HG03378 (cell line): ENCODE measurements around the gene ARHGAP6.

Experiments
- ATAC-seq: cut with Tn5 transposase; IDR thresholded peaks from one replicate; pipeline ENCODE4 v1.9.1; 2021; ENCODE audit warnings: mild to moderate bottlenecking, moderate library complexity; ENCODE audit not compliant: unreplicated experiment

The ARHGAP6 gene

GRCh38 chrX:11665168-11666111 is at the start of gene ARHGAP6:
ARHGAP6 (minus strand) TSS chrX:11665920; CDS start chrX:11664828, 1,092 bp downstream.
- no peak for ATAC-seq

DNA sequence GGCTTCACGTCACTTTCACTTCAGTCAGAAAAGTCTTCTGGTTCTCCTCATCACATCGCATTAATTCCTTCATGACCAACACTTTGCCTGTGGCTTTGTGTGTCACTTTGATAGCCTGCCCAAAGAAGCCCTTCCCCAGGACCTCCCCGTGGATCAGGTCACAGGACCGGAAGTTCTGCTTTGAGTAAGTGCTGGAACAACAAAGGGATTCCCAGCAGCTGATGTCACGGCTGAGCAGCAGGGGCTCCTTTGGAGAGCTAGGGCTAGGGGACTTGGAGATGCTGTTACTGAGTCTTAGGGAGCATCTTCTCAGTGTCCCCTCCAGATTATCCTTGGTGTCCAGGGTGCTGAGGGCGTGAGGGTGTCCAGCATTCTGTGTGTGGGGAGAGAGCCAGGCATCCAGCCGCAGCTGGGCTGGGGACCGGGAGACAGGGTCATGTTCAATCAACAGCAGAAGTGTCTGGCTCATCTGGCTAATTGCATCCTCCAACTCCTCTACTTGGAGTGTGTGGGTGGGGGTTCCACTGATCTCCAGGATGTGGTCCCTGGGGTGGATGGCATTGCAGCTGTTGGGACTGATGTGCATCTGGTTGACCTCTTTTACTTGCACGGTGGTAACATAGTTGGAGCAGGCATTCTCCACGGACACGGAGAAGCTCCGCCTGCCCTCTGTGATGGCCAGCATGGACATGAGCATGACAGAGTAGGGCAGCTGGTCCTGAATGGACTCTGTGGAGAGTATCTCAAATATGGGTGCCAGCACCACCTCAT is 39.2 kb upstream of the ARHGAP6 start:
- ATAC-seq, result no peak

- ATAC-seq, result no peak
Measured at GRCh38 chrX:11703855-11704254, 38.1 kb upstream of the ARHGAP6 start.

DNA sequence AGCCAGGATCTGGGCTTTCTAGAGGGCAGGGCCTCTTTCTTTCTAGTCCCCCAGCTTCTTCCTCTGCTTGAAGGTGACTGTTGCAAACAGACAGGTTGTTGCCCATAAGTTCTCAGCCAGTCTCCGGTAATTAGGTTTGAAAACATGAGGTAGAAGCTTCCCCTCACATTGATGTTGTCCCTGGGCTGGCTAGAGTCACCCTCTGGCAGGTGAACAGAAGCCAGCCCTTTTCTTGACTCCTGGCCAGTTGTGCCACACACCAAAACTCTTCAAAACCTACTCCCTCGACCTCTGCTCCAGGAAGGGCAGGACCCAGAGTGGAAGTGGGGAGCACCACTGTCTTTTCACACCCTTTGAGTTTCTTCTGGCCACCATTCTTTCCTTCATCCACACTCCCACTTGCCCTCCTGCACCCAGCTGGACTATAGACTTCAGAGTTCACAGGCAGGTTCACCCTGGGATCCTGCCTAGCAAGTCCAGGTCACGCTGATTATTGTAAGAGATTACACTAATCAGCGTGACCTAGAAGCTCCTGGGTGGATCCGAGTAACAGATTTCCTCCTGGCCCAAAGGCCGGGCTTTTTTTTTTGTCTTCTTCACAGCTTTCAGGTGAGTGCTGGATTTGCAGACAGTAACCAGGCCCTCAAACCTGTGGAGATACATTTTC is 37.4 kb upstream of the ARHGAP6 start:
- no peak for ATAC-seq

DNA sequence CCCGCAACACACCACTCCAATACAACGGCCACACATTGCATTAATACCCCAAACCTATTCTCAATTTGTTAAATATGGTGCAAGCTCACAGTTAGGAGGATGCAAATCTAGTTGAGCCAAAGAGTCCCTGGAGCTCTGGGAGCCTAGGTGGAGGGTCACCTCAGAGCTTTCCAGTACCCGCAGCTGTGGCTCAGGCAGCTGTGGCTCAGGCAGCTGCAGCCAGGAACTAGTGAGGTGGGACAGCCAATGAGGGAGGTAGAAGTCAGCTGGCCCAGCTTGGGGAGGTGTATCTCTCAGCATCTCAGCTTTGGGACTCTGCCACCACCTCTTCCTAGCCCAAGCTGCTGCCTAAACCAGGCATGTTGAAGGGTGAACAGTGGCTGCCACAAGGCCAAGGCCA is 36.7 kb upstream of the ARHGAP6 start:
- no peak for ATAC-seq

- ATAC-seq, result no peak
Measured at GRCh38 chrX:11698702-11699101, 33.0 kb upstream of the ARHGAP6 start.

DNA sequence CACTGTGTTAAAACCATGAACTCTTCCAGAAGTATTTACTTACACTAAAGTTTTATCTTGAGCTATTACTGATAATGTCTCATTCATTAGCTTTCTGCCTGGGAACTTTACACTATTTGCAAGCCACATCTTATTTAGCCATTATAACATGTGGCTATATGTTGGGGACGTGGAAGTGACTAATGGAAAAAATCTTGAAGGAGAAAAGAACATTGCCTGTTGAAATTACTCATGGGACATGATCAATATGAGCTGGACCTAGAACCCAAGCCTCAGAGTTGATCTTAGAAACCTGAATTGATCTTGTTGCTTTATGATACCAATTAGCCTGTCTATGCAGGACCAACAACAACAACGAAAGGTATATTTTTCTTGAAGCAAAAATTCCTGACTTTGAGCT is 22.5 kb upstream of the ARHGAP6 start:
- no peak for ATAC-seq

- ATAC-seq, result no peak
Measured at GRCh38 chrX:11687157-11687556, 21.4 kb upstream of the ARHGAP6 start.

DNA sequence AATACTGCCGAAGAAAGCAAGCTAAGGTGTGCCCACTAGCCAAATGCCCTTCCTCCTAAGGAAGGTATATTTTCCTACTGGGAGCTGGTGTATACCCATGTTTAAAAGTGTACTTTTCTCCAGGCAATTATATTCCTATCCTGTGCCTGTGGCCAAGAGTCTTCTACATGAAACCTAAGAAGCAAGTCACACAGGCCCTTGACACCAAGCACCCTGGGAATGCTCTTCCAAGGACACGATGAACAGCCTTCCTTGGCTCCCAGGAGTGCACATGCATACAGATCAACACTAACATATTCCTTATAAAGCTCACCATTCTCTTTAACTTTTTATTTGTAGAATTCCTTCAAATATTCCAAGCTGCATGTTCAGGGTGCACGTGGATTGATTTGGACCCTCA is 17.3 kb upstream of the ARHGAP6 start:
- ATAC-seq, result no peak

DNA sequence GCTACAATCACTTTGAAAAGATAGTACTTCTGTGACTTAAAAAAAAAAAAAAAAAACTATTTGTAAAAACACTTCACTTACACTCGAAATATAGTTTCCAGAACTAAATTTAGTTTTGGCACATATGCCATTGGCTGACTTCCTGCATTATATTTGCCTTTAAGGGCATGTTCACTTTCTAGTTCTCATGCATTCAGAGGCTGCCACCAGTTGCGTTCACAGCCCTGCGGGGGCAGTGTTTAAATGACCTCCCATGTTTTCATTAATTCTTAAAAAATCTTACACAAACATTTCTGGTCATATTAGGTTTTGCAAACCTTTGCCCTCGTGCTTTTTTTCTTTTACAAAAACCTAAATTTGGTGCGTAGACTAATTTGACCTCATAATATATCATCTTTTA is 12.4 kb upstream of the ARHGAP6 start:
- ATAC-seq, result no peak

GRCh38 chrX:11672213-11672612 is 6.5 kb upstream of the ARHGAP6 start:
- no peak for ATAC-seq

- ATAC-seq, result no peak
Measured at GRCh38 chrX:11670316-11670715, 4.6 kb upstream of the ARHGAP6 start.

DNA sequence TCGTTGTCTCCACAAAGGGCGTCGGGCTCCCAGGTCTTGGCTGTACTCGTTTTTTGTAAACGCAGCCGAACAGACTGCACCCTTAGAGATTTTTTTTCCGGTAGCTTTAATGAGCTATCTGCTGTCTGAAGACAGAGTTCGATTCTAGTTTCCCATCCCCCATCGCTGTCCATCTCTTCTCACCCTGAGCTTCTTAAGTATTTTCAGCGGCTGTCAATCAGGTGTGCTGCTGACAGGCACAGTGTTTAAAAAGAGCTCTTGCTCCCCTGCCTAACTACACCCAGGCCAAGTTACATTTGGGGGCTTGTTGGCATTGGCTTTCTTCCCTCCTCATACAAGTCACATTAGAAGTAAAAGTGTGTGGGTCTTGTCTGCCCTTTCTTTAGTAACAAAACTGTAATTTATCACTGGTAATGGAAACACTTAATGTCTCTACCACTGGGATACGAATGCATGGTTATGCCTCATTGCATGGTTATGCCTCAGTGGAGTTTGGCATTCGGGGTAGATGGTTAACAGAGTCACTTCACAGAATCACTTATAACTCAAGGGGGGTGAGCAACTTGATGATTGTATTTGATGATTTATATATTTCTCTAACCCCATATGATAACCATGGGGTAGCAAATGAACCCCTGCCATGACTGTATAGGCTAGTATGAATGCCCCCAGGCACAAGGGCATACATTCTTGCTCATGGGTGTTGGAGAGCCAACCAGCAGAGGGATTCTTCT is 1.4 kb upstream of the ARHGAP6 start:
- no peak for ATAC-seq

GRCh38 chrX:11666164-11666563 is 444 bp upstream of the ARHGAP6 start:
- ATAC-seq, result no peak

- ATAC-seq, result no peak
Measured at GRCh38 chrX:11664211-11665167, 1.2 kb downstream of the ARHGAP6 start.

- ATAC-seq, result no peak
Measured at GRCh38 chrX:11663875-11664210, 1.9 kb downstream of the ARHGAP6 start.

DNA sequence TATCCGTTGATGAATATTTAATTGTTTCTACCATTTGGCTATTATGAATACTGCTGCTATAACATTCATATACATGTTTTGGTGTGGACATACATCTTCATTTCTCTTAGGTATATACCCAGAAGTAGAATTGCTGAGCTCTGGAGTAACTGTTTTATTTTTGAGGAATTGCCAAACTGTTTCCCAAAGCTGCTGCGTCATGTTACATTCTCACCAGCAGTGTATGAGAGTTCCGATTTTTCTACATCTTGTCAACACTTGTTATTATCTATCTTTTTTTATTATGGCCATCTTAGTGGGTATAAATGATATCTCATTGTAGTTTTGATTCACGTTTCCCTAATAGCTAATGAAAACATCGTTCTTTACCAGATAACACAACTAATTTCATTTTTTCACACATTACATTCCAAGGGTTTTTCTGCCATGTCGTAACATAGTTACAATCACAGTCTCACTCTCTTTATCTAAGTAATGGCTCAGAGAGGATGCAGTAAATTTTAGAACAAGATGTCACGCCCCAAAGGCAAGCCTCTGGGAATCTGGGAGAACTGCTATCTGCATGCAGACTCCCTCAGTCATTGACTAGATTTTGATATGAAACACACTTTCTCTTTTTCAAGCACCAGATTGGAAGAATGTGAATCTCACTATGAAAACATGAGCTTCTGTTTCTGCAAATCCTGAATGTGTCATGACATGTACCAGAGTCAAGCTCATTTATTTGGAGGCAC is 10.3 kb downstream of the ARHGAP6 start:
- no peak for ATAC-seq

DNA sequence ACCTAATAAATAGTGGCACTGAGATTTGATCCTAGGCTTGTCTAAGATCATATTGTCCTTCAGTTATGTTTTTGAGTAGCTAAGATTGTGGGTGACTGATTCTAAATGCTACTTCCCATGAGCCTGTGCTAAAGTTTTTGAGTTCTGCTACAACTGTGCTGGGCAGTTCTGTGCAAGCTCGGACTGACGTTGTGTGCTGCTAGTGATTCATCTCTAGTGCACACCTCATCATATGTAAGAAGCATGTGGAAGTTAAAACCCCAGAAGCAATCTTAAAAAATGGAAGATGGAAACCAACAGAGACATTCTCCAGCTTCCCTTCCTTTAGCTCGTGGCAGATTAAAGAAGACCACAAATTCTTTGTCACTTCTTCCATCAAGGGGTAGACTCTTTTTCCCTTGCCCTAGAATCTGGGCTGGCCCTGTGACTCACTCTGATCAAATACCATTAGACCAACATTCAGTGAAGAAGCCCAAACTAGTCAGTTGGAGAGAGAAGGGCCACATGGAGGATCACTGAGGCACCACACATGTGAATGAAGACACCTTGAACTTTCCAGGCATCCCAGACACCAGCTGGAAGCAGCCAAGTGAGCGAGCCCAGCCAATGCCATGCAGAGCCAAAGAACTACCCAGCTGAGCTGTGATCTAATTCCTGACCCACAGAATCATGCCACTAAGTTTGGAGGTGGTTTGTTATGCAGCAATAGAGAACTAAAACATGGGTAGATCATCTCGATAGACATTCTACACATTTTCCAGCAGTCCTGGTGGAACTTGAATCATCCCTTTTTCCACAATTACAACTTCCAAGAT is 16.8 kb downstream of the ARHGAP6 start:
- no peak for ATAC-seq
